Stomach smooth muscle (tissue), 2 donors: Measurements from ENCODE around the gene ZNF19.
"Not testable (repeated sequence)": the region's sequence is repeated elsewhere in the genome, so short reads cannot be mapped to it uniquely, and the experiment has no call there.

Experiments
- H3K27ac ChIP-seq: one replicate; pipeline ENCODE4 v1.7.0; 2013; ENCODE audit warnings: mild to moderate bottlenecking, low read length, inconsistent platforms
- H3K27me3 ChIP-seq, 2 donors: one replicate each; pipeline ENCODE4 v1.7.0; 2013; ENCODE audit warnings: low read length in 2 of 2; ENCODE audit not compliant: insufficient read depth in 2 of 2, control insufficient read depth in 1 of 2
- H3K36me3 ChIP-seq, 2 donors: one replicate each; pipeline ENCODE4 v1.7.0; 2013; ENCODE audit warnings: low read length in 2 of 2; ENCODE audit not compliant: control insufficient read depth in 2 of 2, insufficient read depth in 2 of 2
- H3K4me1 ChIP-seq: one replicate; pipeline ENCODE4 v1.7.0; 2013; ENCODE audit warnings: low read length; ENCODE audit not compliant: control insufficient read depth, insufficient read depth
- H3K4me3 ChIP-seq, 2 donors: one replicate each; pipeline ENCODE4 v1.7.0; 2013; ENCODE audit warnings: low read length in 2 of 2
- H3K9ac ChIP-seq, 2 donors: one replicate each; pipeline ENCODE4 v1.7.0; 2013; ENCODE audit warnings: low read length in 2 of 2, mild to moderate bottlenecking in 1 of 2
- H3K9me3 ChIP-seq, 2 donors: one replicate each; pipeline ENCODE4 v1.7.0; 2013; ENCODE audit warnings: low read length in 2 of 2; ENCODE audit not compliant: control insufficient read depth in 2 of 2
- donor health status: healthy.
- donor health status: Pancreatic carcinoma.

The ZNF19 gene

GRCh38 chr16:71514476-71514875 is 25.4 kb upstream of the ZNF19 start:
- no peak overlapping the region for H3K27ac ChIP-seq
- H3K9ac ChIP-seq, result no peak overlapping the region
- H3K27me3 ChIP-seq, result no peaks in the 10 kb centered on the region
- no peaks in the 10 kb centered on the region for H3K4me1 ChIP-seq
- H3K9me3 ChIP-seq, result no peaks in the 10 kb centered on the region
- H3K36me3 ChIP-seq, result no peaks in the 10 kb centered on the region
- H3K4me3 ChIP-seq, result no peak overlapping the region

GRCh38 chr16:71513302-71513701 is 24.2 kb upstream of the ZNF19 start:
- Histone ChIP-seq H3K27me3 (no peaks in the 10 kb centered on the region), H3K9ac (no peak overlapping the region), H3K9me3 (no peaks in the 10 kb centered on the region), H3K36me3 (no peaks in the 10 kb centered on the region), H3K27ac (no peak overlapping the region), H3K4me1 (no peaks in the 10 kb centered on the region), H3K4me3 (no peak overlapping the region)

DNA sequence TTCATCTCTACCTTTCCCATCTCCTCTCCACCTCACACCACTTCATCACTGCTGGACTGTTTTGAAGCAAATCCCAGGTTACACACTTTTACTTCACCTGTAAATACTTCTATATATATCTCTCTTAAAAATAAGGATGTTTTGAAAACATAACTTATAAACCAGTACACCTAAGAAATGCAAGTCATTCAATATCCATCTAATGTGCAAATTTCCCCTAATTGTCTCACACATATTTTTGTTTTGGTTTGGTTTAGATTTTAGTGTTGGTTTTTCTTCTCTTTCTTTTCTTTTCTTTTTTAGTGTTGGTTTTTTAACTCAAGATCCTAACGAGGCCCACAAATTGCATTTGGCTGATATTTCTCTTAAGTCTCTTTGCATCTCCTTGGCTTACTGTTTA is 17.9 kb upstream of the ZNF19 start:
- Histone ChIP-seq H3K27ac (no peak overlapping the region), H3K4me1 (no peaks in the 10 kb centered on the region), H3K4me3 (no peak overlapping the region), H3K9ac (no peak overlapping the region), H3K36me3 (no peaks in the 10 kb centered on the region), H3K27me3 (no peaks in the 10 kb centered on the region), H3K9me3 (no peaks in the 10 kb centered on the region)

GRCh38 chr16:71504901-71505300 is 15.8 kb upstream of the ZNF19 start:
- Histone ChIP-seq H3K9ac (no peak overlapping the region), H3K27me3 (no peaks in the 10 kb centered on the region), H3K4me1 (no peaks in the 10 kb centered on the region), H3K36me3 (no peaks in the 10 kb centered on the region), H3K4me3 (no peak overlapping the region), H3K9me3 (no peaks in the 10 kb centered on the region), H3K27ac (no peak overlapping the region)

- not testable (repeated sequence) for H3K9me3 ChIP-seq, H3K9ac ChIP-seq, H3K27ac ChIP-seq, H3K4me1 ChIP-seq, H3K4me3 ChIP-seq, H3K36me3 ChIP-seq, H3K27me3 ChIP-seq
Measured at GRCh38 chr16:71504051-71504450, 14.9 kb upstream of the ZNF19 start.

- Histone ChIP-seq H3K9me3 (no peaks in the 10 kb centered on the region), H3K4me1 (no peaks in the 10 kb centered on the region), H3K4me3 (no peak overlapping the region), H3K9ac (no peak overlapping the region), H3K27me3 (no peaks in the 10 kb centered on the region), H3K36me3 (no peaks in the 10 kb centered on the region), H3K27ac (no peak overlapping the region)
Measured at GRCh38 chr16:71501547-71501946, 12.4 kb upstream of the ZNF19 start.

GRCh38 chr16:71500964-71501363 is 11.8 kb upstream of the ZNF19 start:
- no peaks in the 10 kb centered on the region for H3K36me3 ChIP-seq
- H3K4me1 ChIP-seq, result no peaks in the 10 kb centered on the region
- no peaks in the 10 kb centered on the region for H3K9me3 ChIP-seq
- no peaks in the 10 kb centered on the region for H3K27me3 ChIP-seq
- H3K9ac ChIP-seq, result no peak overlapping the region
- H3K27ac ChIP-seq, result no peak overlapping the region
- no peak overlapping the region for H3K4me3 ChIP-seq

GRCh38 chr16:71499775-71500364 is 10.7 kb upstream of the ZNF19 start:
- no peak overlapping the region for H3K9ac ChIP-seq
- no peak overlapping the region for H3K27ac ChIP-seq
- no peaks in the 10 kb centered on the region for H3K4me1 ChIP-seq
- H3K9me3 ChIP-seq, result no peaks in the 10 kb centered on the region
- no peaks in the 10 kb centered on the region for H3K27me3 ChIP-seq
- H3K36me3 ChIP-seq, result no peaks in the 10 kb centered on the region
- no peak overlapping the region for H3K4me3 ChIP-seq

DNA sequence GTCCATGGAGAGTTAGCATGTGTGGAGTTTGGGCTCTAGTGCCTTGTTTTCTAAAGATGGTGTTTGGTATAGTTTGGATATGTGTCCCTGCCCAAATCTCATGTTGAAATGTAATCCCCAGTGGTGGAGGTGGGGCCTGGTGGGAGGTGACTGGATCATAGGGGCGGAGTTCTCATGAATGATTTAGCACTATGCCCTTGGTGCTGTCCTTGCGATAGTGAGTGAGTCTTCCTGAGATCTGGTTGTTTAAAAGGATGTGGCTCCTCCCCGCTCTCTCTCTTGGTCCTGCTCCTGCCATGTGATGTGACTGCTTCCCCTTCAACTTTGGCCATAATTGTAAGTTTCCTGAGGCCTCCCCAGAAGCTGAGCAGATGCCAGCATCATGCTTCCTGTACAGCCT is 8.9 kb upstream of the ZNF19 start:
- H3K27ac ChIP-seq, result no peak overlapping the region
- H3K27me3 ChIP-seq, result no peaks in the 10 kb centered on the region
- H3K4me3 ChIP-seq, result no peak overlapping the region
- no peak overlapping the region for H3K9ac ChIP-seq
- no peaks in the 10 kb centered on the region for H3K9me3 ChIP-seq
- H3K36me3 ChIP-seq, result no peaks in the 10 kb centered on the region
- H3K4me1 ChIP-seq, result no peaks in the 10 kb centered on the region

GRCh38 chr16:71493213-71493612 is 4.1 kb upstream of the ZNF19 start:
- Histone ChIP-seq H3K9ac (no peak overlapping the region), H3K27ac (no peak overlapping the region), H3K27me3 (no peaks in the 10 kb centered on the region), H3K4me3 (no peak overlapping the region), H3K9me3 (no peaks in the 10 kb centered on the region), H3K4me1 (no peaks in the 10 kb centered on the region), H3K36me3 (no peaks in the 10 kb centered on the region)

GRCh38 chr16:71492786-71493185 is 3.7 kb upstream of the ZNF19 start:
- no peaks in the 10 kb centered on the region for H3K4me1 ChIP-seq
- H3K27ac ChIP-seq, result no peak overlapping the region
- H3K9me3 ChIP-seq, result no peaks in the 10 kb centered on the region
- no peak overlapping the region for H3K9ac ChIP-seq
- no peaks in the 10 kb centered on the region for H3K27me3 ChIP-seq
- H3K4me3 ChIP-seq, result no peak overlapping the region
- no peaks in the 10 kb centered on the region for H3K36me3 ChIP-seq
